HG03097 (cell line): ENCODE results near the gene CBARP.

Experiments used
- ATAC-seq: cut with Tn5 transposase; IDR thresholded peaks from one replicate; pipeline ENCODE4 v1.9.1; 2021; ENCODE audit not compliant: unreplicated experiment, low FRiP score

CBARP gene

DNA sequence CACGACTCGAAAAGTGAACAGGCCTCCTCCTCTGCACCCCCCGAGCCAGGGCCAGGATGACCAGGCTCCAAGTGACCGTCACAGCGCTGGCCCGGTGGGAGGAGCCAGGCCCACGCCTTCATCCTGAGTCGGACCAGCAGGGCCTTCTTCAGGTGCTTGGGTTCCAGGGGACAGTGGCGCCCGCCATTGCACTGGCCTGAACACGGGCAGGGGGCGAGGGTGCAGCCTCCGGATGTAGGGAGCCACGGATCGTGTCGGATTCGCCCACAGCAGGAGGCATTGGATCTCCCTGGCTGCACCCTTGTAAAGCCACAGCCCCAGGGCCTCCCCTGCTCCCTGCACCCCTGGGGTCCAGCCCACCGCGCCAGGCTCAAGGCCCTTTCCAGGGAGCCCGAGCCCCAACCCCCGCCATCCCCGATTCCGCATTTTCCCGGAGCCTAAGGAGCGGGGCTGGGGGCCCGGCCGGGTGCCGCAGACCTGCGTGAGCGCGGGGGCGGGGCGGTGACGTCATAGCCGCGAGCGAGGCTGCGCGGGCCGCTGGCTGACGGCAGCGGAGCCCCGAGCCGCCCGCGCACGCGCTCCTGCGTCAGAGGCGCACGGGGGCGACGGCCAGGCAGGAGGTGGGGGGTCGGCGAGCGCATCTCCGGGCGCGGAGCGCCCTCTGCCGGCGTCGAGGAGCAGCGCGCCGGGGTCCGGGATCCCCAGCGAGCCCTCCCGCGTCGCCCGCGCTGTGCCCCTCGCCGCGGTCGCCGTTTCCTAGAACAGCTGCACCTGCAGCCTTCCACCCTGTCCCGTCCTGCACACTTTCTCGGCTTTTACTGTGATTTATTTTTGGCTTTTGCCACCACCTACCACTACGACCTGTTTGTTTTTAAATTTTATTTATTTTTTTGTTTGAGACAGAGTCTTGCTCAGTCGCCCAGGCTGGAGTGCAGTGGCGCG, 2.3 kb upstream of the CBARP start:
- peak; percentile 31 for ATAC-seq

- no peak for ATAC-seq
Measured at GRCh38 chr19:1239420-1239795, 1.6 kb upstream of the CBARP start.

- no peak for ATAC-seq
Measured at GRCh38 chr19:1238369-1239303, 831 bp upstream of the CBARP start.

DNA sequence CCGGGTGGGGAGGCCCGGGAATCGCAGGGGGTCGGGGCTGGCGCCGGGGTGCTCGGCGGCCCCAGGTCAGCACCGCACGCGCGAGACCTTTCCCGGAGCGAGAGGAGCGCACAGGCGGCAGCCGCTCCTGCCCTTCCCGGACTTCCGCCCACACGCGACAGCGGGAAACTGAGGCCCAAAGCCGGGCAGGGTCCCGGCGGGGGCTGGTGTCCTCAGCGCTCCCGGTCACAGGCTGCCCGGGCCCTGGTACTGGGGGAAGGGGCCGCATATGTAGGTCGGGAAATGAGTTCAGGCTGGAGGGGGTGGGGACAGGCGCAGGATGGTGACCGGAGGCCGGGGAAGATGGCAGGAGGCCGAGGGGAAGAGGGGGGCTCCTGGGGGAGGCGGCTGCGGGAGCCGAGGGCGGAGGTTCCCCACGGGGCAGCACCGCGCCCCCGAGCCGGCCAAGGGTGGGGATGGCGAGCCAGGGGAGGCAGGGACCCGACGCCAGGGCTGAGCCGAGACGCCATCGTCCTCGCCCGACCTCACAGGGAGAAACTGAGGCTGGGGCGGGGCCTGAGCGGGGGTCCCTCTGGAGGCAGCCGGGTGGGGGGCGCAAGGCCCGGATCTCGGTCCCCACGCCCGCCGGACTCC, 662 bp downstream of the CBARP start:
- ATAC-seq: no peak

DNA sequence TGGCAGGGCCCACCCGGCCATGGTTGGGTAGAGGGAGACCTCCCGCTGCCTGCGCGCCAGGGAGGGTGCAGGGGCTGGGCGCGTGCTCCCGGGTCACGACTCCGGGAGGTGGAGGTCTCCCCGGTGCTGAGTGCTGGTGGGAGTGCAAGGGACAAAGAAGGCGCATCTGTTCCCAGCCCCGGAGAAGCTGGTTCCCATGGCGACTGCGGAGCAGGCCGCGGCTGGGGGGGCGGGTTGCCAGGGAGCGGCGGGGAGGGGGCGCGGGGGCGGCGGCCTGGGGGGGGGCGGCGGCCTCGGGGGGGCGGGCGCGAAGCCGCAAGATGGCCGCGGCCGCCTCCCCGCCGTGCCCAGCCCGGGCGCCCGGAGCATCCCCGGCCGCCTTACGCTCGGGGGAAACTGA, 1.2 kb downstream of the CBARP start:
- no peak for ATAC-seq

- no peak for ATAC-seq
Measured at GRCh38 chr19:1235625-1236538, 1.9 kb downstream of the CBARP start.

GRCh38 chr19:1234955-1235380, 2.8 kb downstream of the CBARP start:
- no peak for ATAC-seq

DNA sequence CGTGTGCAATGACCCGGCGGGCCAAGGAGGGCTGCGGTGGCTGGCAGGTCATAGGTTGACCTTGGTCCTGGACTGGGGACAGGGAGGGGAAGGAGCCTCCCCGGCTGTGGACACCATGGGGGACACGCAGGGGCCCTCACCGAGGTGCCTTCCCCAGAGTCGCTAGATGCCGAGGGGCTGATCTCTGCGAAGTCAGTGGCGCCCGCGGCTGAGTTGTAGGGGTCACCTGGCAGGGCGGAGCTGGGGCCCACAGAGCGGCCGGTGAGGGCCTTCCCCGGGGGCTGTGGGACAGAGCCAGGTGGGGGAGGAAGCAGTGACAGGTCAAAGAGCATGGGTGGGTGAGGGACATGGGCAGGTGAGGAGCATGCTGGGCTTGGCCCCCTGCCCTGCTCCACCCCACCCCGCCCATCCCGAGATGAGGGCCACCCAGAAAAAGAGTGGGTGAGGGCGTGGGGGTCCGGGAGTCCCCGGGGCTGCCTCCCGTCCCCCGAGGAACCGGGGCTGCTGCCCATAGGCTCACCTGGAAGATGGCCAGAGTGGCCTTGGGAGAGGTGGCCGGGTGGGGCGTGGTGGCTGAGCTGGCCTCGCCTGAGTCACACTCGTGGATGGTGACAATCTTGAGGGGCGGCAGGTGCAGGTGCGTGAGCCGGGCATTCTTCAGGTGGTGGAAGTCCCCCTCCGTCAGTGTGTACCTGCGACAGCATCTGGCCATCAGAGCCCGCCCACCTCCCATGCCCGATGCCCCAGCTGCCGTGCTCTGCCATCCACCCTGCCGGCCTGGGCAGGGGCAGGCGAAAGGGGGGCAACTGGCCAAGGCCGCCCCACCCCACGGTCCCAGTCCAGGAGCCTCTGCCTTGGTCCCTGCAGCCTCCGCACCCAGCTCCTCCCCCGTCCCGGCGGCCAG, 3.5 kb downstream of the CBARP start:
- ATAC-seq: no peak

DNA sequence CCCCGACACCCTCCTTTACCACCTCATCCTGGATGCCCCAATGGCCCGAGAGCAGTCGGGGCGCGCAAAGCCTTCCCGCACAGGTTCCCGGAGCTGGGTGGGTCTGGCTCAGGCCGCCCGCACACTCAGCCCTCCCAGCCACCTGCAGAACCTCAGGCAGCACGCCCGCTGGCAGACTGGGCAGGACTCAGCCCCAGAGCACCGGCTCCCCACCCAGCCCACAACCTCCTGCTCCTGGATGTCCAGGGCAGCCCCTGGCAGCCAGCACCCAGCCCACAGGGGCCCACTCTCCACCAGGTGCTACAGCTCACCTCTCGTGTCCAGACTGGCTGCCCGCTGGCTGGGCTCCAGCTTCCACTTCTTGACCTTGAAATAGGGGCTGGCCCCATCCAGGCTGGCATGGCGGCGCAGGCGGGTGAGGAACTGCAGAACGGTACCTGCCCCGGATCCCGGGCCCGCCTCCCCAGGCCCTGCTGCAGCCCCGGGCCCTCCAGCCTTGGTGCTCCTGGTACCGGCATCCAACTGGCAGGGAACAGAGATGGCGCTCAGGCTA, 4.6 kb downstream of the CBARP start:
- ATAC-seq: no peak

DNA sequence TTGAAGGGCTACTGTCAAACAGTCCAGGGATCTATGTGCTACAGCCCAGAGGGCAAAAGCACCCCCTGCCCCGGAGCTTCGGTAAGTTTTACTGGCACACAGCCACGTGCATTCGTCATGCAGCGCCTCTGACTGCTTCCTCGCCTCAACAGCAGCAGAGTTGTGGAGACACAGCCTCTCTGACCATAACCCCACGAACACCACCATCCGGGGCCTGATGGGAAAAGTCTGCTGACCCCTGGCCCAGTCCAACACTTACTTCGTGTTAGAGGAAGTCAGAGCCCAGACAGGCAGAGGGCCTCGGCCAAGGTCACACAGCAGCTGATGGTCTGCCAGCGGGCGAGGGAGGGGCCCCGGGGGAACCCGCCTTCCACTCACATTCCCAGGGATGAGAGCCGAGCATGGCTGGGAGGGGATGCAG, 5.1 kb downstream of the CBARP start:
- ATAC-seq: no peak

DNA sequence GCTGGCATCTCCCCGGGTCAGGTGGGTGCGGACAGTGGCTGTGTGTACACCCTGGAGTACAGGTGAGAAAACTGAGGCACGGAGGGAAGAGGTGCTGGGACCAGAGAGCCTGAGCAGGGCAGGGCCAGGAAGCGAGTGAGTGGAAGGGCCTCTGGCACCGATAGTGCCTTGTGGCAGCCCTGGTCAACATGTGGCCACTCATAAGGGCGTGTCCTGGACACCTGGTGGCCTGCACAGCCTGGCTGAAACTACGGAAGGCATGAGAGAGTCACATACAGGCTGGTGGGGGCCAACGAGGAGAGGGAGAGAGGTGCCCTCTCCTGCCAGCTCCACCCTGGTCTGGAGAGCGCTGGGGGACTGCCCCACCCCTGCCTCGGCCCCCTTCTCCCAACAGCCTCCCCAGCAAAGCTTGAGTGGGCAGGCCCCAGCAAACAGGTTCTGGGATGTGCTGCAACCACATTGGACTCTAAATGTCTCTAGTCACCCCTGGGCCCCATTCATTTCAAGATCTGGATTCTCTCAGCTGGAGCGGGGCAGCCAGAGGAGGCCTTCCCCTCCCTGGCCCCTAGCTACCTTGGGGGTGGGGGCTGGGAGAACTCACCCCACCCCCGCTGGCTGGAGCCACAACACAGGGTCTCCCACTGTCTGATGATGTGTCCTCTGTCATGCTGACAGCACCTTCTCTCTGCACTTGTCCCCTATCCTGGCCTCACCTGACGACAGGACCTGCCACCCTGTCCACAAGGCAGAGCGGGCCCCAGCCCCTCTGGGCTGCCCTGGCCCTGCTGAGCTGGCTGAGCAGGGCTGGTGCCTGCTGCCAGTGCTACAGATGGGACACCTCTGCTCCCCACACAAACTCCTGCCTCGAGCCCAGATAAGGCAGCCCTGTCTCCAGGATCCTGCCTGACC, 5.8 kb downstream of the CBARP start:
- no peak for ATAC-seq

DNA sequence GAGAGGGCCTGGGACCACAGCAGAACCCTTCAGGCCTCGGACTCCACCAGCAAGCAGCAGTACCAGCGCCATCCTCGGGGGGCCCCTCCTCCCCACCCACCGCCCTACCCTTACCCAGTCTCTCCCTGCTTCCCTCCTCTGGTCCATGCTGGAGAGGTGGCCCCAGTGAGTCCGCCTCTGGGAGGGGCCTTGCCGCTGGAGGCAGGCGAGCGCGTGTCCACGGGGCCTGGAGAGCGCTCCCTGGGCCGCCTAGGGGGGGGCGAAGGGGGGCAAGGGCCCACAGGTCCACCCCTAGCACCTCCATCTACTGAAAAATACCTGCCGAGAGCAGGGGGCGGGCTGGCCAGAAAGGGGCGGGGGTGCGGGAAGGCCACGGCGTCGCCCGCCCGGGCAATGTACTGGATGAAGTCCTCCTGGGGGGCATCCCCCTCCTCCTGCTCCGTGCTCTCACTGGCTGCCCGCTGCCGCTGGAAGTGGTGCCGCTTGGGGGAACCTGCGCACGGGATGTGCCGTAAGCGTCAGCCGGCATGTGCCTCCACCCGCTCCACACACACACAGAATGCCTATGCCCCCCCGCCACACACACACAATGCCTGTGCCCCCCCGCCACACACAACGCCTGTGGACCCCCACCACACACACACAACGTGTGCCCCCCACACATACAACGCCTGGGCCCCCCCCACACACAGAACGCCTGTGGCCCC, 6.9 kb downstream of the CBARP start:
- ATAC-seq: no peak

DNA sequence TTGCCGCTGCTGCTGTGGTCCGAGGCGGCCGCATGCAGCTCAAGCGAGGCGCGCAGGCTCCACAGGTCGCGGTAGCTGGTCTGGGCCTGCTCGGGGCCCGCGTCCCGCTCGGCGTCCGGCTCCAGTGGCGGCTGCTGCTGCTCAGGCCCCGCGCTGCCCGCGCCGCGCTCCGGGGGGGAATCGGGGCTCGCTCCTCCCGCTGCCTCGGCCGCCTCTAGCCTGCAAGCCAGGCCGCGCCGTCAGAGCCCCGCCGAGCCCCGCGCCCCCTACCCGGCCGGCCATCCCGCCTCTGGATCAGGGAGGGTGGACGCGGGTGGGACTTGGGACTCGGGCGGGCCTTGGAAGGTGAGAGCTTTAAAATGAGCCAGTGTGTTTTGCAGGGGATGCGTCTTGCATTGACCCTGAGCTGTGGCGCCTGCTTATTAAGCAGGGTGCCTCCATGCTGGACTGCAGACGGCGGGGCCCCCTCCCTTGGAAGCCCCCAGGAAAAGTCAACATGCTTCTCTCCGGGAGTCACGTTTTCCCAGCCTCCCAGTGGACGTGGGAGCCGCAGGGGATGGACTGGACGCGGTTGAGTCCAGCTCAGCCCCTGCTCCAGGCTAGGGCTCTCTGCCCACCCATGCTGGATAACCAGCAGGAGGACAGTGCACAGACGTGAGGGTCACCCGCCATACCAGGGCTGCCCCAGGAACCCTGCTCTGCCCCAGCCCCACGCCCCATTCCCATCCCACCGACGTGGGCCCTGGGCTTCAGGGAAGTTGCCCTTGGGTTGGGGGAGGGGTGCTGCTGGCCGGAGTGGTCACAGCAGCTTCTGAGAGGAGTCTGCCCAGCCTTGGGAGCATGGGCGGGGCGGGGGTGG, 7.7 kb downstream of the CBARP start:
- no peak for ATAC-seq

DNA sequence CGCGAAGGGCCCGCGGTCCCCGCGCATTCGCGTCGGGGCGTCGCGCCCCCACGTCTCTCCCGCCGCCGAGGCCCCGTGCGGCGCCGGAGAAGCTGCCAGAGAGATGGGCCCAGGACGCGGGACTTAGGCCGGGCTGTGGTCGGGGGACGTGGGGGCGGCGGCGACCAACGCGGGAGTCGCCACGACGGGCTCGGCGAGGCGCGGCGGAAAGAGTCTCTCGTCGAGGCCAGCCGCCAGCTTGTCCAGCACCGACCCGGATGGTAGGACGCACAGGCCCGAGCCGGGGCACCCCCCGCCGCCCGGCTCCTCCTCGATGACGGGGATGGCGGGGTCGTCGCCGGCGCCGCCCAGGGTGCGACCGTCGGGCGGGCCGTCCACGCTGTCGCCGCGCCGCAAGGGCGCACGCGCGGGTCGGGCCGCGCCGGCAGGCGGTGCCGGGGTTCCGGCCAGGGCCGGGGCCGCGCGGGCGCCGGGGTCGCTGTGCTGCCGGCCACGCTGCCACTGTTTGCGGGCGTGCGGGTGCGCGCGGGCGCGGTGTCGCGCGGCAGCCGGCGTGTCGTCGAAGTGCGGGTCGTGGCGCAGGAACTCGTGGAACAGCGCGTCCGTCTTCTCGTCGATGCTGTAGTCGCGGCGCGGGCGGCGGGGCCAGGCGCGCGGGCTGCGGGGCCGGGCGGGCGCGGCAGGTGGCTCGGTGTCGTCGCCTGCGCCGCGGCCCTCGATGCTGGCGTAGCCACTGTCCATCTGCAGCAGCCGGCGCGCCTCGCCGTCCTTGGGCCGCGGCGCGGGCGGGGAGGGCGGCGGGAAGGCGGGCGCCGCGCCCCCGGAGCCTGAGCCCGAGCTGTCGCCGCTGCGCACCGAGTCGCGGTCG, 8.5 kb downstream of the CBARP start:
- ATAC-seq: no peak
